Osteocyte (in vitro differentiated cells): ENCODE measurements around the gene KLHDC7A. TPM values are rescaled to one million over a fixed set of nuclear protein-coding genes. Genes with fewer than 3 reads are reported as not detected.

ENCODE experiments used
- DNase-seq: peaks from one replicate; pipeline ENCODE4 v3.0.0; 2021; ENCODE audit warnings: mixed read lengths; ENCODE audit not compliant: unreplicated experiment; ENCODE audit errors: extremely low spot score
- H3K27ac Mint-ChIP-seq: one replicate; pipeline ENCODE4 v1.8.0; 2021; ENCODE audit warnings: mild to moderate bottlenecking, mixed read lengths; ENCODE audit not compliant: unreplicated experiment
- H3K27me3 Mint-ChIP-seq: one replicate; pipeline ENCODE4 v1.8.0; 2021; ENCODE audit warnings: mixed read lengths; ENCODE audit not compliant: unreplicated experiment
- H3K36me3 Mint-ChIP-seq: one replicate; pipeline ENCODE4 v1.8.0; 2021; ENCODE audit warnings: mixed read lengths; ENCODE audit not compliant: unreplicated experiment
- H3K4me1 Mint-ChIP-seq: one replicate; pipeline ENCODE4 v1.8.0; 2021; ENCODE audit warnings: mixed read lengths; ENCODE audit not compliant: unreplicated experiment
- H3K4me3 Mint-ChIP-seq: one replicate; pipeline ENCODE4 v1.8.0; 2021; ENCODE audit warnings: mild to moderate bottlenecking, moderate library complexity, mixed read lengths; ENCODE audit not compliant: unreplicated experiment
- H3K9me3 Mint-ChIP-seq: one replicate; pipeline ENCODE4 v1.8.0; 2021; ENCODE audit warnings: mixed read lengths; ENCODE audit not compliant: unreplicated experiment
- CTCF ChIP-seq: fragments of 200-600 bp; sonication (generic); IDR thresholded peaks from 2 replicates; pipeline ENCODE4 v1.5.0; 2021; ENCODE audit warnings: antibody characterized with exemption, mild to moderate bottlenecking, moderate library complexity
- total RNA-seq: library from RNA; stranded (reverse); gene quantifications from 2 replicates; pipeline ENCODE4 v1.2.1, GENCODE V29; 2021

The KLHDC7A gene
- total RNA-seq, 1 donor from 2014 or later, result not detected

GRCh38 chr1:18464665-18465050 lies 16.1 kb upstream of the KLHDC7A start:
- Mint-ChIP-seq H3K36me3 (no peaks in the 10 kb centered on the region), H3K4me3 (no peak overlapping the region), H3K4me1 (no peaks in the 10 kb centered on the region), H3K27ac (no peak overlapping the region), H3K27me3 (no peaks in the 10 kb centered on the region), H3K9me3 (peaks cover 7% of the 10 kb centered on the region)
- TF ChIP-seq CTCF, result no peak
- DNase-seq, result no peak

- no peak for TF ChIP-seq CTCF
- no peaks in the 10 kb centered on the region for H3K27me3 Mint-ChIP-seq
- no peaks in the 10 kb centered on the region for H3K4me1 Mint-ChIP-seq
- DNase-seq, result no peak
- H3K9me3 Mint-ChIP-seq, result peaks cover 7% of the 10 kb centered on the region
- no peak overlapping the region for H3K27ac Mint-ChIP-seq
- H3K36me3 Mint-ChIP-seq, result no peaks in the 10 kb centered on the region
- no peak overlapping the region for H3K4me3 Mint-ChIP-seq
These were observed 14.1 kb upstream of the KLHDC7A start for GRCh38 chr1:18466676-18467075.

GRCh38 chr1:18468570-18468969 lies 12.2 kb upstream of the KLHDC7A start:
- no peaks in the 10 kb centered on the region for H3K4me1 Mint-ChIP-seq
- no peaks in the 10 kb centered on the region for H3K27me3 Mint-ChIP-seq
- no peak for DNase-seq
- H3K4me3 Mint-ChIP-seq, result no peak overlapping the region
- no peaks in the 10 kb centered on the region for H3K36me3 Mint-ChIP-seq
- H3K27ac Mint-ChIP-seq, result no peak overlapping the region
- peaks cover 4% of the 10 kb centered on the region for H3K9me3 Mint-ChIP-seq
- no peak for TF ChIP-seq CTCF

- Mint-ChIP-seq H3K36me3 (no peaks in the 10 kb centered on the region), H3K27ac (no peak overlapping the region), H3K9me3 (peaks cover 4% of the 10 kb centered on the region), H3K4me1 (no peaks in the 10 kb centered on the region), H3K4me3 (no peak overlapping the region), H3K27me3 (no peaks in the 10 kb centered on the region)
- TF ChIP-seq CTCF, result no peak
- DNase-seq, result no peak
These were observed 11.2 kb upstream of the KLHDC7A start for GRCh38 chr1:18469514-18469913.

- Mint-ChIP-seq H3K27ac (no peak overlapping the region), H3K4me3 (no peak overlapping the region), H3K9me3 (peaks cover 4% of the 10 kb centered on the region), H3K4me1 (no peaks in the 10 kb centered on the region), H3K36me3 (no peaks in the 10 kb centered on the region), H3K27me3 (no peaks in the 10 kb centered on the region)
- no peak for TF ChIP-seq CTCF
- DNase-seq, result no peak
These were observed 9.9 kb upstream of the KLHDC7A start for GRCh38 chr1:18470671-18471355.
